Kidney (tissue), 14 donors: Measurements from ENCODE around the gene CRIM1. TPM values are rescaled to one million over a fixed set of nuclear protein-coding genes. Genes with fewer than 3 reads are reported as not detected.

Source experiments
- DNase-seq, 5 donors: peaks; one replicate each; pipeline ENCODE4 v3.0.0-alpha.2; 2013 to 2020
- FAIRE-seq: peaks from 2 replicates; lab custom pipeline; 2012; peaks lifted over from hg19 to GRCh38; lab: Jason Lieb, UNC
- H3K27ac ChIP-seq, 2 donors: one replicate each; pipeline ENCODE4 v1.7.0; 2013; ENCODE audit warnings: low read depth in 2 of 2, low read length in 2 of 2, inconsistent platforms in 1 of 2
- H3K27me3 ChIP-seq: one replicate; pipeline ENCODE4 v1.7.1; 2013; ENCODE audit warnings: low read length, inconsistent platforms; ENCODE audit not compliant: control insufficient read depth, insufficient read depth
- H3K36me3 ChIP-seq, 3 donors: one replicate each; pipeline versions ENCODE4 v1.7.0 to v1.7.1; 2013; ENCODE audit warnings: low read length in 3 of 3, control low read depth in 1 of 3, inconsistent platforms in 1 of 3; ENCODE audit not compliant: insufficient read depth in 3 of 3, control insufficient read depth in 2 of 3
- H3K4me1 ChIP-seq, 3 donors: one replicate each; pipeline versions ENCODE4 v1.7.0 to v1.7.1; 2013; ENCODE audit warnings: low read length in 3 of 3, inconsistent platforms in 1 of 3, low read depth in 1 of 3; ENCODE audit not compliant: control insufficient read depth in 2 of 3, insufficient read depth in 2 of 3
- H3K4me3 ChIP-seq, 3 donors: one replicate each; pipeline versions ENCODE4 v1.7.0 to v1.8.1; 2013; ENCODE audit warnings: low read length in 3 of 3, control low read depth in 1 of 3, inconsistent platforms in 1 of 3
- H3K9ac ChIP-seq, 3 donors: one replicate each; pipeline versions ENCODE4 v1.7.0 to v1.7.1; 2013; ENCODE audit warnings: low read length in 3 of 3, control low read depth in 1 of 3, inconsistent platforms in 1 of 3
- H3K9me3 ChIP-seq, 3 donors: one replicate each; pipeline versions ENCODE4 v1.7.0 to v1.7.1; 2013; ENCODE audit warnings: low read length in 3 of 3, control low read depth in 1 of 3, inconsistent platforms in 1 of 3; ENCODE audit not compliant: control insufficient read depth in 2 of 3, insufficient read depth in 1 of 3
- intact Hi-C: fragments of 100-400 bp; cut with DNase I; formaldehyde crosslinking; loops from one replicate; pipeline ENCODE4 v1.11.1; 2022
- polyA plus RNA-seq: library from polyadenylated mRNA; stranded (reverse); fragments of 350-450 nt; fragmentation: Illumina TruSeq; extraction: RNeasy Lipid Tissue Mini Kit (QIAGEN cat#74804); gene quantifications from one replicate; pipeline ENCODE4 v1.2.3, GENCODE V29; 2014; ENCODE audit warnings: low read depth, low replicate concordance; ENCODE audit not compliant: insufficient read depth
- total RNA-seq: library from RNA; stranded (reverse); fragmentation: NEBNext Ultra II Directional; extraction: Animal tissue kit (Norgen Biotek cat#: 25700); gene quantifications from one replicate; pipeline ENCODE4 v1.2.1, GENCODE V29; 2021
- TF ChIP-seq, protein P1 (sequence below): IDR thresholded peaks from 3 replicates; pipeline ENCODE4 v1.5.1; 2012; ENCODE audit warnings: mild to moderate bottlenecking, moderate library complexity, borderline replicate concordance; ENCODE audit not compliant: insufficient read depth; ENCODE audit errors: extremely low read depth
- donor health status: control.
- donor health status: control.
- donor health status: control.
- donor health status: control.
- donor health status: control.
- donor health status: DM: yes; HTN: yes; CAD: no.
- donor health status: Normal renal cell carcinoma (clear cell type).

Gene CRIM1
- total and polyA plus RNA-seq, 2 donors from 2014 or later = 47.2 to 154 TPM

GRCh38 chr2:36544638-36545338, 189.2 kb downstream of the CRIM1 start:
- Histone ChIP-seq H3K4me1 (peaks cover 0 to 3% (median under 1%) of the 10 kb centered on the region in 3 donors), H3K27ac (no peak overlapping the region), H3K36me3 (peaks cover 0 to 45% (median 20%) of the 10 kb centered on the region in 3 donors), H3K27me3 (no peaks in the 10 kb centered on the region), H3K4me3 (no peak overlapping the region), H3K9ac (no peak overlapping the region), H3K9me3 (no peaks in the 10 kb centered on the region)
- DNase-seq (no peak), FAIRE-seq (no peak)
- intact Hi-C loops = no loop called here
- TF ChIP-seq, protein P1, sequence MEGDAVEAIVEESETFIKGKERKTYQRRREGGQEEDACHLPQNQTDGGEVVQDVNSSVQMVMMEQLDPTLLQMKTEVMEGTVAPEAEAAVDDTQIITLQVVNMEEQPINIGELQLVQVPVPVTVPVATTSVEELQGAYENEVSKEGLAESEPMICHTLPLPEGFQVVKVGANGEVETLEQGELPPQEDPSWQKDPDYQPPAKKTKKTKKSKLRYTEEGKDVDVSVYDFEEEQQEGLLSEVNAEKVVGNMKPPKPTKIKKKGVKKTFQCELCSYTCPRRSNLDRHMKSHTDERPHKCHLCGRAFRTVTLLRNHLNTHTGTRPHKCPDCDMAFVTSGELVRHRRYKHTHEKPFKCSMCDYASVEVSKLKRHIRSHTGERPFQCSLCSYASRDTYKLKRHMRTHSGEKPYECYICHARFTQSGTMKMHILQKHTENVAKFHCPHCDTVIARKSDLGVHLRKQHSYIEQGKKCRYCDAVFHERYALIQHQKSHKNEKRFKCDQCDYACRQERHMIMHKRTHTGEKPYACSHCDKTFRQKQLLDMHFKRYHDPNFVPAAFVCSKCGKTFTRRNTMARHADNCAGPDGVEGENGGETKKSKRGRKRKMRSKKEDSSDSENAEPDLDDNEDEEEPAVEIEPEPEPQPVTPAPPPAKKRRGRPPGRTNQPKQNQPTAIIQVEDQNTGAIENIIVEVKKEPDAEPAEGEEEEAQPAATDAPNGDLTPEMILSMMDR = no peak

DNA sequence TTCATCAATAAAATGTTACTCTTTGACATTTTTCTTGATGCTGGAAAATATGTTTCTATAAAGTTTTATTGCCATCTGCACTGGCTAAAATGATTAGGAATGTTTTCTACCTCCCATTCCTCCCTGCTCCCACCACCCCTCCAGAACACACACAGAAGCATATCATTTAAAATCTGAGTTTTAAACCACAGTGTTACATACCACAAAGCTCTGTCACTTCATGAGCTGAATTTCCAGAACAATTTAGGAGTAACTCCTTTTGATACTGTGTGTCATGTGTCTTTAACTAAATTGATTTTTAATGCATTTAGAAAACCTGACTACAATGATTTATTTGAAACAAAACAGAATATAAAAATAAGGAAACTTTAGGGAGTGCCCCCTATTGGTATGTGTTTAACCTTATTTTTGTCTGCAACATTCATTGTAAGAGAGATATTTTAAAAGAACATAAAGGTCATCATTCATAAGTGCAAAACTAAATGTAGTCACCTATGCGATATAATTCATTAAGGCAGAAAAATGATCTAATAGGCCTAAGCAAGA, 190.4 kb downstream of the CRIM1 start:
- Histone ChIP-seq H3K27me3 (no peaks in the 10 kb centered on the region), H3K4me3 (no peak overlapping the region), H3K27ac (no peak overlapping the region), H3K9ac (no peak overlapping the region), H3K4me1 (peaks cover 0 to 3% (median 2%) of the 10 kb centered on the region in 3 donors), H3K9me3 (no peaks in the 10 kb centered on the region), H3K36me3 (peaks cover 0 to 37% (median 19%) of the 10 kb centered on the region in 3 donors)
- intact Hi-C loops = no loop called here
- TF ChIP-seq, protein P1 = no peak
- DNase-seq (no peak), FAIRE-seq (no peak)

DNA sequence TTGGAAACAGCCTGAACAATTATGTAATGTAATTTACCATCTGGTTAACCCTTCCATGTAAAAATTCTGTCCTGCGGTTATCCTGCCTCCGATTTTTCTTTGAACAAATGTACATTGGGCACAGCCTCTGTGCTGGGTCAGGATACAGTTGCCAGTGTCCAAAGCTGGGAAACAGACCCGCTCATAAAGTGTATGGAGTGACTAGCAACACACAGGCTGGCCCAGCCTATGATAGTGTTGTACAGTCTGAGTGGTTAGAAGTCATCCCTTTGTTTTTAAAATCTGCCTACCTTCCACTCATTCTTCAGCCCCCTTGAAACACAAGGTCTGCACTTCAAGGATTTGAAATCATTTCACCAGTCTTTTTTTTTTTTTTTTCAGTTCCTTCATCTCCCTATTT, 192.3 kb downstream of the CRIM1 start:
- DNase-seq (no peak), FAIRE-seq (no peak)
- peaks cover 7 to 31% (median 12%) of the 10 kb centered on the region in 3 donors for H3K36me3 ChIP-seq
- intact Hi-C loops = no loop called here
- H3K9me3 ChIP-seq = no peaks in the 10 kb centered on the region
- TF ChIP-seq, protein P1 = no peak
- H3K4me3 ChIP-seq = no peak overlapping the region
- H3K4me1 ChIP-seq = peaks cover 0 to 3% (median 2%) of the 10 kb centered on the region in 3 donors
- H3K27me3 ChIP-seq = no peaks in the 10 kb centered on the region
- H3K9ac ChIP-seq = no peak overlapping the region
- H3K27ac ChIP-seq = no peak overlapping the region
